HG02623 (cell line): ENCODE data around the gene RHEB.
A peak's percentile ranks its signal among the peaks of the same experiment; 100 is the strongest.

ENCODE experiments used
- ATAC-seq: cut with Tn5 transposase; IDR thresholded peaks from one replicate; pipeline ENCODE4 v1.9.1; 2021; ENCODE audit warnings: moderate library complexity; ENCODE audit not compliant: unreplicated experiment

Gene RHEB

DNA sequence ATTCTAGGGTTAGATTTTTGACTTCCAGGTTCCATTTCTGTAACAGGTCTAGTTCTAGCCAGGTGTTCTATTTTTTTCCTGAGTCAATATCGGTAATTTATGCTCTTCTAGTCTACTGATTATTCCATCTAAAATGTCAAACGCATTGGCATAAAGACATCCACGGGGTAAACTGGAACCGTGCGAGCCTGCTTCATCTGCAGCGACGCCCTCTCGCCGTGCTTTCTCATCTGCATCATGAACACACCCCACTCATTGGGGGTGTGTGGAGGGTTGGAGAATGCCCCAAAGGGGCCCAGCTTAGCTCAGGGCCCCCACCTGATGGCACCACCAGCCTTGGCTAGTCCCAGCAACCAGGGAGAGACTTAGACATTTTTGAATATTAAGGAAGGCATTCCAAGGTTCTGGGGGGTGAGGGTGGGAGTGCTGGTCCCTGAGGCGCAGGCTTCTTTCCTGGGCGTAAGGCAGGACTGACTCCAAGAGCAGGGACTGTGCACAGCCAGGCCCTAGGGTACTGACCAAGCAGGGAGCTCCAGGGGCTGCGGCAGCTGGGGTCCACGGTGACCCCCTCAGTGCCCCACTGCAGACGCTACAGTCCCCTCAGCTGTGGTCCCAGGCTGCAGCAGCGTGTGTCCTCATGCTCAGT lies 66.9 kb downstream of the RHEB start:
- ATAC-seq: no peak

DNA sequence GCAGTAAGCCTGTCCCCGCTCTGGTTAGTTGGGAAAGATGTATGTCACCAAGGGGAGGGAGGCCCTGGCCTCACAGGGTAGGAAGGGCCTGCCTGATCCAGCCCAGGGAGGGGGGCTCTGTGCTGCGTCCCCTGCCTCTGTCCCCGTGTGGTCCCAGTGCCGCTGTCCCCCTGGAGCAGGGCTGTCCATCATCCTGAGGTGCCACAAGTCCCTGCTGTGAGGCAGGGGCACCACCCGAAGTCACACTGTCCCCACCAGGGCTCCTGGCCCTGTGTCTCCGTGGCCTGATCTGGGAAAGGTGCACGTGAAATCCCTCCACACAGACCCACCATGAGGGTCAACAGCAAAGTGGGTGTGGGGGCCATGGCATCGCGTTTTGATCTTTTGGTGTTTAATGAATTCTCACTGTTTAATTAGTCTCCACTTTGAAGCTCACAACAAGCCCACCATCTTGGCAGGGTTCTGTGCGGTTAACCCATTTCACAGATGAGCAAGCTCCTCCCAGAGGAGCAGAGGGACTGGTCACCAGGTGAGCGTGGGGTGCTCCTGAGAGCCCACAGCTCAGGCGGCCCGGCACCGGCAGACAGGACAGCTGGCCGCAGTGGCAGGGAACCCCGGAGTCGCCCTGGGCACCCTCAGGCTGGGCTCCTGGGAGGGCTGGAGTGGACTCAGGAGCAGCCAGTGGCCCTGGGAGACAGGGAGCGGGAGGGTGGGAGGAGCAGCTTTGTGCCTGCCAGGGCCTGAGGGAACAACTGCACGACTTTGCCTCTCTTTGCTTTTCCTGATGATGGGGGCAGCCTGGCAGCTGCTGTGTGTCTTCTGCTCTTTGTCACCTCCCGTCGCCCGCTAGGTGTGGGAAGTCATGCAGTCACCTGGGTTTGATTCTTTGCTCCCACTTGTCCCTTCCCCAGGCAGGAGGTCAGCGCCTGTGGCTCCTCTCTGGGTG lies 67.8 kb downstream of the RHEB start:
- no peak for ATAC-seq

DNA sequence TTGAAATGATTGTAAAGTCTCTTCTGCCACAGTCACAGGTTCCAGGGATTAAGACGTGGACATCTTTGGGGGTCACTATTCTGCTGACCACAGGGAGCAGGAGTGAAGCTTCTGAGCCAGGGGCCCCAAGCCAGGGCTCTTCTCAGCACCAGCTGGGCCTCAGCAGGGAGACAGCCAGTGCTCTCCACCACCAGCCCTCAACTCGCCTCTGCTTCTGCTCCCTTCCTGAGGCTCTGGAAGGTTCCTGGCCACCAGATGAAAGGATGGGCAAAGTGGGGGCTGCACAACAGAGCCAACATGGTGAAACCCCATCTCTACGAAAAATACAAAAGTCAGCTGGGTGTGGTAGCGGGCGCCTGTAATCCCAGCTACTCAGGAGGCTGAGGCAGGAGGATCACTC lies 68.5 kb downstream of the RHEB start:
- no peak for ATAC-seq

DNA sequence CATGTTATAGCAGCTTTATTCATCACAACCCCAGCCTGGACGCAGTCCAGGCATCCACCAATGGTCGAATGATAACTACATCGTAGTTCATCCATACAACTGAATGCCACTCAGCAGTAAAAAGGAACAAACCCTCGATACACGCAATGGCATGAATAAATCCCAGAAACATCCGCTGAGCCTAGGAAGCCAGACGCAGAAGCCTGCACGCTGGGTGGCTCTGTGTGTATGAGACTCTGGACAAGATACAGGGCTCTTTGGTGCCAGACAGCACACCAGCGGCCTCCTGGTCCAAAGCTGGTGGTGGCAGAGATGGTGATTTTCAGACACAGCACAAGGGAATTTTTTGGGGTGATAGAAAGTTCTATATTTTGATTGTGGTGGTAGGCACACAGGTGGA lies 69.7 kb downstream of the RHEB start:
- no peak for ATAC-seq

DNA sequence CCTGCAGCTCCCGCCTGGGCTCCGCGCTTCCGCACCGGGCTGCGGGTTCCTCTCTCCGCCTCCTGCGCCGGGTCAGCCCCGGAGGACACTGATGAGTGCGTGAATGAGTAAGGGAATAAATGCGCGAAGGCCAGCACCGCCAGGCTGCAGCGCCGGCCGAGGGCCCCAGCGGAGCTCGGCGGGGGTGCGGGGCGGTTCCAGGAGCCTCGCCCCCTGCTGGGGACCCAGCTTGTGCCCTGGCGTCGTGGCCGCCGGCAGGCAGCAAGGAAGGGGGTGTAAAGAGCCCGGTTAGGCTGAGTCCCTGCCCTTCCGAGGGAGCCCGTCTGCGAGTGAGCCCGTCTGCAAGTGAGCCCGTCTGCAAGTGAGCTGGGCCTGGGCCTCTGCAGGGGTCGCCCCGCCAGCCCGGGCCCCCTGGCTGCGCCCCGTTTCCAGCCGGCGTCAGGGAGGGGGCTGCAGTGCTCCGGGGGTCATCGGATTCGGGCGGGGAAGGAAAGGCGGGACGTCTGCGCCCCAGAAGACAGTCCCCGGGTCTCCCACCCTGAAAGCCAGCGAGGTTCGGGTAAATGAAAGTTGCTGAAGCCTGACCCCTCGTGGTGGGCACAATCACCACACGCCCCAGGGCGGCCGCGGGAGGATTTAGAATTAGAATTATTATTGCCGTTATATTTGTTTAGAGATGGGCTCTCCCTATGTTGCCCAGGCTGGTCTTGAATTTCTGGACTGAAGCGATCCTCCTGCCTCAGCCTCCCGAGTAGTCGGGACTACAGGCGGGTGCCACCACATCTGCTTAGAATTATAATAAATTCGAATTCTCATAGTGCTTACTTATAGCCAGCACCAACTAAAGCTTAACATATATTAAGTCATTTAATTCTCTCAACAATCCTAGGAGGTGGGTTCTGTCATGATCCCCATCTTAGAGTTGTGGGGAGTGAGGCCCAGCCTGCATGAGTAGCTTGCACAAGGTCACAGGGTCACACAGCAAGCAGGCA lies 71.1 kb downstream of the RHEB start:
- ATAC-seq: peak; percentile 70

DNA sequence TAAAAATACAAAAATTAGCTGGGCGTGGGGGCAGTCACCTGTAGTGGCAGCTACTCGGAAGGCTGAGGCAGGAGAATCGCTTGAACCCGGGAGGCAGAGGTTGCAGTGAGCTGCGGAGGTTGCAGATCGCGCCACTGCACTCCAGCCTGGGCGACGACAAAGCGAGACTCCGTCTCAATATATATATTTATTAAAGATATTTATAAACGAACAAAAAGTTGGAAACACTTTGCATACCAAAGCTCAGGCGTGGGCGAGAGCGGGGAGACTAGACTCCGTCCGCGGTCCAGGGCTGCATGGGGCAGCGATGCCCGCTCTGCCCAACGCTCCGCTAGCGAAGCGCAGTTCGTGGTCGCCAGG lies 71.8 kb downstream of the RHEB start:
- no peak for ATAC-seq

DNA sequence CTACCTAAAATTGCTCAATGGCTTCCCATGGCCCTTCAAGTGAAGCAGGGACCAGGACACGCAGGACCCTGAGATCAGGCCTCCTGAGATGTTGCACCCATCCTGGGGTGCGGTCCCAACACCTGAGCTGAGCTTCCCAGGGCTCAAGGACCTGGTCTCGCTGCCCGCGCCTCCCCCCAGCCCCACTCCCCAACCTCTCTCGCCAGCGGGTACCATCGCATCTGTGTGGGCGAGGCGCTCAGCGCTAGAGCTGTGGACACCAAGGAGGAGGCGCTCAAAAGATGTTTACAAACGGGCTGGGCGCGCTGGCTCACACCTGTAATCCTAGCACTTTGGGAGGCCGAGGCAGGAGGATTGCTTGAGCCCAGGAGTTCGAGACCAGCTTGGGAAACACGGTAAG lies 72.4 kb downstream of the RHEB start:
- no peak for ATAC-seq

DNA sequence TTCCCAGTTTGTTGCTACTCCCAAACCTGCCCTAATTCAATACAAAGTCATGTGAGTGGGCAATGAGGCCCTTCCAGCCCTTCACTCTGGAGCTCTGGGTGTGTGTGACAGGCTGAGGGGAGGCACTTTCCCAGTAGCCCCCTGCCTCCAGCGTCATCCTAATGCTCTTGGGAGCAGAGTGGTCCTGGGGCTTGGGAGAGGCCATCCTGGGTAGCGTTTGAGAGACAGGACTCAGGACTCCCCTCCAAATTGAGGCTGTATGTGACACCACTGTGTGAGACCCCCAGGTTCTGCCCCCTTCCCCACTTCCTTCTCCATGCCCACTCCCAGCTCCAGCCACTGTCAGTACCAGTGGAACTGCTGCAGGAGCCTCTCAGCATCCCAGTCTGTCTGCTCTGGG lies 73.3 kb downstream of the RHEB start:
- ATAC-seq: no peak

DNA sequence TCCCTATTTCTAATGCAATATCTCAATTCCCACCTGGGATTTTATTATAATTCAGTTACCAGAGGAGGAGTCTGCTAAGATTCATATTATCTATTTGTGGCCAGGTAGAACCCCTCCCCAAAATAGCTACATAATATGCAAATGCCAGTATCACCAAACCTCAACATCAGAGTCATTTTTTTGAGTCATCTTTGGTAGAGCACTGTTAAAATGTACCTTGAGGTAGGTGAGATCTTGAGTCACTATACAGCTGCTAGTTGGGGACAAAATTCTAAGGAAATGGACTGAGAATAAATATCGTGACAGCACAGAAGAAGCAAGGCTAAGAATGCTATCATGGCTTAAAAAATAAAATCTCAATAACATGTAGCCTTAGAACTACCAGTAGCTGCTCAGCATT lies 75.1 kb downstream of the RHEB start:
- no peak for ATAC-seq

DNA sequence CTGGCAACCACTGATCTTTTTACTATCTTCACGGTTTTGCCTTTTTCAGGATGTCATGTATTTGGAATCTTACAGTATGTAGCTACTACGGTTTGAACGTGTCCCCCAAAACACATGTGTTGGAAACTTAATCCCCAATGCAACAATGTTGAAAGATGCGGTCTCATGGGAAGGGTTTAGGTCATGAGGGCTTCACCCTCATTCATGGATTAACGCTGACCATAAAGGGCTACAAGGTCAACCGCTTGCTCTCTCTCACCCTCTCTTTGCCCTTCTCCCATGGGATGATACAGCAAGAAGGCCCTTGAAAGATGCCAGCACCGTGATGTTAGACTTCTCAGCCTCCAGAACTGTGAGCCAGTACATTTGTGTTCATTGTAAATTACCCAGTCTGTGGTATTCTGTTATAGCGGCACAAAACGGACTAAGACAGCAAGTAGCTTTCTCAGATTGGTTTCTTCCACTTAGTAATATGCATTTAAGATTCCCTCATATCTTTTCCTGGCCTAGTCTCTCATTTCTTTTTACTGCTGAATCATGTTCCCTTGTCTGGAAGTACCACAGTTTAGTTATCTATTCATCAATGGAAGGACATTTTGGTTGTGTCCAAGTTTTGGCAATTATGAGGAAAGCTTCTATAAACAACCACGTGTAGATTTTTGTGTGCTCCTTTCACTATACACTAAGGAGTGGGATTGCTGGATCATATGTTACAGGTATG lies 76.8 kb downstream of the RHEB start:
- ATAC-seq: no peak

DNA sequence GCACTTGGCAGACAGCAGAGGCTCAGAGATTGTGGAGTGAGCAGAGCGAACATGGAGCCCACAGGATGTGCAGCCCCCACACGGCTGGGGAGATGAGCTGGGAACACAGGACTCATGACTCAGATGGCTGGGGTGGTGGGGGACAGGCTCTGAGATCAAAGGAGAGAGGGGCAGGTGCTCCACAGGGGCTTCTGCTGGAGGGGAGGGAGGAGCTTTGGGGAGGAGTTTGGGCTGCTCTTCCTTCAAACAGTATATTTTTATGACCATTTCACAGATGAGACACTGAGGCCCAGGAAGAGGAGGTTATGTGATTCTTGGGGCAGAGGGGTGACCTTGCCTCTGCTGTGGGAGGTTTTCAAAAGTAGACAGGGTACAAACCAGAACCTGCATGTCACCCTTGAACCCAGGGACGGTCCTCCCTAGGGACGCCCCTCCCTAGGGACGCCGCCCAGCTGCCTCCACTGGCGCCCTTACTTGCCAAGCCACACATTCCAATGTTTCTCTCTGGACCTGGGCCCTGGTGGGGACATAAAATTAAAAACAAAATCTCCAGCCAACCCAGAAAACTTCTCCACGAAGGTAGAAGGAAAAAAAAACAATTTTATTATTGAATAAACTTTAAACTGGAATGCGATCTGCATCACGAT lies 78.8 kb downstream of the RHEB start:
- no peak for ATAC-seq

DNA sequence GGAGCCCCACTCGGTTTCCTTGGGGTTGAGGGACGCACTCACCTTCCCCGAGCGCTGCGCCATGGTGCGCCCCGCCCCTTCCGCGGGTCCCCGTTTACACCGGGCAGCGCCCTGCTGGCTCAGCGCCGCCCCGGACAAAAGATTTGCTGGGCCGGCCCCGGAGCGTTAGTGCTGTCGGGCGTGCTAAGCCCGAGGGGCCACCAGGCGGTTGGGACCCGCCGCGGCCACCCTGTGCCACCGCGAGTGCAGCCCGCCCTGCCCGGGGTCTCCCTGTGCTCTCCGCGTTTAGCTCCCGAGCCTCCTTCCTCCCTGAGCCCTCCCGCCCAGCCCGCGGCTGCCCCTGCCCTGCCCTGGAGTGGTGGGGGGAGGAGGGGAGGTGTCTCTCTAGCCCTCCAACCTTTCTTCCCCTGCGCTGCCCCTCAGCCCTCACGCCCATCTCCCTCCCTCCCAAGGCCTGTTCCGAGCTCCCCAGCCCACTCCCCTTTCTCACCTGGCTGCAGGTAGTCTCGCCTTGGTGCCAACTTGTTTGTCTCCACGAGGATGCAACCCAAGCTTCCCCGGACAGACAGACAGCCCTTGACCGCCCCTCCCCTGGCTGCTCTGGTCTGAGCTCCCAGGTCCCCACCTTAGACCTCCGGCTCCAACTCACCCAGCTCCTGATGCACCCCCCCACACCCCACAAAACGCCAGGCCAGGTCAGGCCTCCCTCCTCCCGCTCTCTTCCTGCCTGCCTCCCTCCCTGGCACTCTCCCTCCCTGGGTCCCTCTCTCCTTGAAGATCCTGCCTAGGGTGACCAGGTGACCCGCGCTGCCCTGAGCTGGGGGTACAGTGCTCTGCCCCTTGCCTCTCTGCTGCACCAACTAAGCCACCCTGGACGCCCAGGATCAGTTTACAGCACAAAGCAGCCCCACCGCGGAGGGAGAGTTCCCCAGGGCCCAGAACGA lies 79.6 kb downstream of the RHEB start, which contains the start of gene CRYGN:
Gene CRYGN, minus strand, starts transcription at position 287 of the 944 bp plus-strand sequence. Its CDS starts 224 bp downstream, at position 63.
- no peak for ATAC-seq

DNA sequence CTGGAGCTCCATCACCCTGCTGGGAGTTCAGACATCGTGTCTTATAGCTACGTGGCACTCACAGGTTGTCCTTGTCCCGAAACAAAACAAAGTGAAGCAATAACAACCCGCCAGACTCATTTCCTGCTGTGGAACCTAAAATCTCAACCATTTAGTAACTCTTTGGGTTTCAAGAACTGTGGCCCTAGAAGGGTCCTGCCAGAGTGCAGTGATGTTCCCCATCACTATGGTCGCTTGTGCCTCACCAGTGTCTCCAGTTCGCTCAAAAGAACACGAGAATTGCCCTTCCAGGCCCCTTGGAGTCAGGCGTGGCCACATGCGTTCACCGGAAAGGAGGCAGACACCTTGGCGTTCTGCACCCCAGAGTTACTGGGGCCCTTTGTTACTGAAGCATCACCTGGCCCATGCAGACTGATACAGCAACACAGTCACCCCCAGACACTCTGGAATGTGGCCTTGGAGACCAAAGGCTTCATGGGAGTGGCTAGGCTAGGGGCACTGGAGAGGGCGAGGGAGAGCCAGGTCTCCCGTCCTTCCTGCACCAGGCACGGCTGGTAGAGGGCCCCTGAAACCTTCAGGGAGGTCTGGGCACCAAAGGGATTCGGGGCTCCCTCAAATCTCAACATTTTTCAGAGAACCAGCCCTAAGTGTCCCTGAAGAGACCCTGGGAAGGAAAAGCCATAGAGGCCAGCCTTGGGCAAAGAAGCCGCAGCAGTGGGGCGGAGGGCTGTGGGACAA lies 80.7 kb downstream of the RHEB start:
- ATAC-seq: no peak

DNA sequence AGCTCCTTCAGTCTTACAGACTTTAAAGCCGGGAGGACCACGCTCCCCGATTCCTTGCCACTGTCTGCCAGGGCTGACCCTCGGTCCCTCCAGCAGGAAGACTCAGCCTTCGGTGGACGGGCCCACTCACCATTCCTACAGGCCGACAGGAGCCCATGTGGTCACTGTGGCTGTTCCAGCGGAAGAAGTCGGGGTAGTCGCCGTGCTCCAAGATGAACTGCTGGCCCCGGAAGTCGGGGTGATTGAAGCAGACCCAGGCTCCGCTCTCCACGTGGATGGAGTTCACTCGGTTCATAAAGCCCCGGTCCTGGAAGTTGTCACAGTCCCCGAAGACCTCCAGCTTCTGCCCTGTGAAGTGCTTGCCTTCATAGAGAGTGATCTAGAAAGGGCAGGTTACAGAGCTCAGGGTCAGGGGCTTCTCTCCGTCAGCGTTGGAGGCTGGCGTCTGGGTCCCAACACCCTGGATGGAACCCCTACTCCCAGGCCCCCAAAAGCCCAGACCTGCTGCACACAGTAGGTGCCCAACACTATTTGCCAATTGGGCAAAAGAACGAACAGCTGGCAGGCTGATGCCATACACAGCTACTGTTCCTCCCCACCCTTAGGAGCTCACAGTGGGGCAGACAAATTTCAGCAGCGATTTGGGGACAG lies 81.7 kb downstream of the RHEB start:
- no peak for ATAC-seq

DNA sequence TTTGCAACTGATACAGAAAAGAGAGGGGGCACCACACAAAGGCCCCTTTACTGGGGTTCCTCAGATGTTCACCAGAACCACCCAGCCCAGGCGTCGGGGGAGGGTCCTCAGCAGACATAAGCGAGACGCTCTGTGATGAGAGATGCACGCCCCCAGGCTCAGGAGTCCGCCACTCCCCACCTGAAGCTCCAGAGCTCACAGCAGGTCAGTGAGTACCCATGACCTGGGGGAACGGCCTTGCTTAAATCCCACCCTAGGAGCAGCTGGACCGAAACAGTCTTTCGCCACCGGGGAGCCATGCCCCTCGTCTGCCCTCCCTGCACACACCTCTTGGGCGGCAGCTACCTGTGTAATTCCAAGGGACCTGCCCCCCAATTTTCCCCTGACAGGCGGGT lies 82.5 kb downstream of the RHEB start:
- no peak for ATAC-seq

DNA sequence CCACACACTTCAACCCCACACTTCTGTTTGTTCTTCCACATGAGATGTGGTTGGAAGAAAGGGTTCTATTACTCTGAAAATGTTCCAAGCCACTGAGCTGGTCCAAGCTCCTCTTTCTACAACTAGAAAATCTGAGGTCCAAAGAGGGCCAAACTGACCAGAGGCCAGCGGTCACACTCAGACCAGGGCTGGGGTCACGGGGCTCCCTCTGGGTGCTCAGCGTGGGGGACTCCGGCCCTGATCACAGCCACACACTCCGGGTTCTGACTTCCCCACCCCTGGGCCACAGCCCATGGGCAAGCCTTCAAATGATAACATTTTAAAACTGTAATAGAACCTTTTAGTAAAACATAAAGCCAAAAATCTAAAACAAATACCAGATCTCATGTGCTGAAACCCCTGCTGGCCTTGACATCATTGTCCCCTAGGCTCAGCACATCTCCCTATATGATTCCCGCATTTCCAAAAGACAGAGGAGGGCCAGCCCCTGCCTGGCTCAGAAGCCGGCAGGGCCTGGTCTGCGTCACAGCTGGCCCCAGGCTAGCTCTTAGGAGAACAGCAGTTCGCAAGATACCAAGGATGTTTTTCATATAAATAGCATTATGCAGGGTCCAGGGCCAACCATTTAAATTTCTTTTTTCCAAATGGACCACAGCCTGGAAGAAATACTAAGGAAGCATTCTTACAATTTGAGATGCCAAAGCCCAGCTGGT lies 83.1 kb downstream of the RHEB start:
- no peak for ATAC-seq

DNA sequence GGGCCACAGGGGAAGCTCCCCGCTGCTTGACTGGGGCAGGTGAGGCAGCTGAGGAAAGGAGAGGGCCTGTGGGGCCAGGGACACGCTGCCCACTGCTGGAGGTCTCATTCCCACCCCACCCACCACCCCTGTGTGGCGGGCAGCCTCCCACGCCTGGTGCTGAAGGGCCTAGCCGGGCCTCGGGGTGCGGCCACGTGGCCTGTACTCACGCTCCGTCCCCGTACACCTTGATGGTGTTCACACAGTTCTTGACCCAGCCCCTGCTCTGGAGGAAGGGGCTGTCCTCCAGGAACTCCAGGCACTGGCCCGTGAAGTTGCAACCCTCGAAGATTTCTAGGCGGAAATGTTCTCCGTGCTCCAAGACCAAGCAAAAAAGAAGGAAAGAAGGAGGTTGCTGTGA lies 83.7 kb downstream of the RHEB start:
- no peak for ATAC-seq
